IPS DF 6.9 (cell line): ENCODE data around the gene MRC2.
"Not testable (repeated sequence)": the region's sequence is repeated elsewhere in the genome, so short reads cannot be mapped to it uniquely, and the experiment has no call there.

Source experiments
- DNase-seq: peaks from one replicate; pipeline ENCODE4 v3.0.0-alpha.2; 2013; ENCODE audit warnings: low read depth, low spot score
- H3K27ac ChIP-seq: one replicate; pipeline ENCODE4 v1.5.1; 2013; ENCODE audit warnings: low read length, control low read depth
- H3K27me3 ChIP-seq: 2 replicates; pipeline ENCODE4 v1.6.1; 2013; ENCODE audit warnings: mild to moderate bottlenecking, low read length; ENCODE audit not compliant: control insufficient read depth, insufficient read depth
- H3K36me3 ChIP-seq: 2 replicates; pipeline ENCODE4 v1.6.1; 2013; ENCODE audit warnings: low read length; ENCODE audit not compliant: control insufficient read depth, insufficient read depth
- H3K4me1 ChIP-seq: 2 replicates; pipeline ENCODE4 v1.6.1; 2013; ENCODE audit warnings: low read length; ENCODE audit not compliant: control insufficient read depth, insufficient read depth
- H3K4me3 ChIP-seq: 2 replicates; pipeline ENCODE4 v1.5.1; 2013; ENCODE audit warnings: mild to moderate bottlenecking, low read length
- H3K9me3 ChIP-seq: 2 replicates; pipeline ENCODE4 v1.6.1; 2013; ENCODE audit warnings: low read length, inconsistent platforms; ENCODE audit not compliant: control insufficient read depth, insufficient read depth
- WGBS: extraction: QIAGEN DNeasy Blood & Tissue Kit; methylation state at CpG from one replicate; pipeline ENCODE4 v1.1.7; 2013; ENCODE audit warnings: mixed read lengths, missing lambda C conversion rate; ENCODE audit not compliant: insufficient read length, insufficient coverage; 5-methylcytosine and 5-hydroxymethylcytosine counted together

The MRC2 gene

DNA sequence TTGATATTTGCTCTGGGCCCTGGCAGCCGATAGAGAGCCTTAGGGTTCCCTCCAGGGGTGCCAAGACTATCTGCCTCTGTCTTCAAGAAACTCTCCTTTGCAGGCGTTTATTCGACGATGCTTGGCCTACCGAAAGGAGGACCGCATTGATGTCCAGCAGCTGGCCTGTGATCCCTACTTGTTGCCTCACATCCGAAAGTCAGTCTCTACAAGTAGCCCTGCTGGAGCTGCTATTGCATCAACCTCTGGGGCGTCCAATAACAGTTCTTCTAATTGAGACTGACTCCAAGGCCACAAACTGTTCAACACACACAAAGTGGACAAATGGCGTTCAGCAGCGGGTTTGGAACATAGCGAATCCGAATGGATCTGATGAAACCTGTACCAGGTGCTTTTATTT lies 15.2 kb upstream of the MRC2 start:
- H3K4me3 ChIP-seq, H3K36me3 ChIP-seq, DNase-seq, H3K4me1 ChIP-seq, H3K27ac ChIP-seq, H3K9me3 ChIP-seq, H3K27me3 ChIP-seq: not testable (repeated sequence)
- WGBS = no CpG with 5 or more reads among the region's 12 CpGs

- WGBS = no CpG with 5 or more reads among the region's 4 CpGs
- not testable (repeated sequence) for H3K9me3 ChIP-seq, H3K36me3 ChIP-seq, H3K4me1 ChIP-seq, H3K27me3 ChIP-seq, H3K27ac ChIP-seq, H3K4me3 ChIP-seq, DNase-seq
Observed at GRCh38 chr17:62613095-62613494, 14.4 kb upstream of the MRC2 start.

DNA sequence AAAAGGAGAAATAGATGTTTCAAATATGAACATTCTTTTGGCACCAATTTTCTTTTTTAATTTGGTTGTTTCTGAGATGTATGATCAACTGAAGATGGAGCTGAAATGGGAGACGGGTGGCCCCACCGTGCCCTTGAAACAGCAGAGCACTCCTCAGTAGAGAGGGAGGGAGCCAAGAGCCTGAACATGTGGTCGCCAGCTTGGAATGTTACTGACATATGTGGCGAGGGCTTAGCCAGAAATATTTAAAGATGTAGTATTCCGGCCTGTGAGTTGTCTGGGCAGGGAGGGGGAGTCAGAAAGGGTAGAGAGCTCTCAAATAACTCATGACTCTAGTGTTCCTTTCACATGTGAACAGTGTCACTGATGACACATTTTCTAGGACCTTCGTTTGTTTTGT lies 13.3 kb upstream of the MRC2 start:
- no peaks in the 10 kb centered on the region for H3K9me3 ChIP-seq
- H3K4me3 ChIP-seq = no peak overlapping the region
- DNase-seq = no peak
- H3K4me1 ChIP-seq = peaks cover 3% of the 10 kb centered on the region; the same call in 1 of the 2 replicates
- H3K36me3 ChIP-seq = no peaks in the 10 kb centered on the region; the same call in 1 of the 2 replicates
- no CpG with 5 or more reads among the region's 6 CpGs for WGBS
- no peaks in the 10 kb centered on the region for H3K27me3 ChIP-seq
- H3K27ac ChIP-seq = no peak overlapping the region

DNA sequence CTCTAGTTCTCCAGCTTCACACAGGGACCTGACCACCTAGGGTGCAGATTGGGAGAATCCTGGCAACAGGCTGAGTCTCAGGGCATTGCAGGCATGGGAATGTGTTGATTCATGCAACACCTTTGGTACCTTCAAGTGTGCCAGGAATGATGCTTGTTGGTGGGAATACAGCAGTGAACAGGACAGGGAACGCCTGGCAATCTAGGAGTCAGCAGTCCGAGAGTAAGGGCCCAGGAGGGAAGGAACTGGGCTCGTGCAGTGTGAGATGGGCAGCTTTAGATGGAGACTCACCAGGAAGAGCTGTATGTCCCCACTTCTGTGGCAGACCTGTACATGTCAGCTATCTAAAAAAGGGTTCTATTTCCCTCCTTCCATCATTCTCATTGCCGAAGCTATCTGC lies 12.0 kb upstream of the MRC2 start:
- Histone ChIP-seq H3K9me3 (no peaks in the 10 kb centered on the region), H3K27ac (no peak overlapping the region), H3K4me1 (peaks cover 3% of the 10 kb centered on the region), H3K4me3 (no peak overlapping the region), H3K36me3 (no peaks in the 10 kb centered on the region; the same call in 1 of the 2 replicates), H3K27me3 (no peaks in the 10 kb centered on the region)
- no CpG with 5 or more reads among the region's 4 CpGs for WGBS
- no peak for DNase-seq

- no peaks in the 10 kb centered on the region for H3K36me3 ChIP-seq
- no peaks in the 10 kb centered on the region for H3K27me3 ChIP-seq
- H3K4me3 ChIP-seq = no peak overlapping the region
- peaks cover 3% of the 10 kb centered on the region for H3K4me1 ChIP-seq
- DNase-seq = no peak
- no peak overlapping the region for H3K27ac ChIP-seq
- 100% methylated on average over 2 of the region's 8 CpGs for WGBS
- H3K9me3 ChIP-seq = no peaks in the 10 kb centered on the region
Observed at GRCh38 chr17:62616993-62617893, 10.2 kb upstream of the MRC2 start.

GRCh38 chr17:62617894-62618472 lies 9.5 kb upstream of the MRC2 start:
- no peak for DNase-seq
- H3K4me3 ChIP-seq = no peak overlapping the region
- H3K36me3 ChIP-seq = no peaks in the 10 kb centered on the region
- H3K27ac ChIP-seq = no peak overlapping the region
- H3K9me3 ChIP-seq = no peaks in the 10 kb centered on the region
- WGBS = no CpG with 5 or more reads among the region's 6 CpGs
- no peaks in the 10 kb centered on the region for H3K27me3 ChIP-seq
- peaks cover 3% of the 10 kb centered on the region for H3K4me1 ChIP-seq

GRCh38 chr17:62618647-62619416 lies 8.6 kb upstream of the MRC2 start:
- Histone ChIP-seq H3K4me3 (no peak overlapping the region), H3K27me3 (no peaks in the 10 kb centered on the region), H3K36me3 (no peaks in the 10 kb centered on the region), H3K9me3 (no peaks in the 10 kb centered on the region), H3K4me1 (peaks cover 3% of the 10 kb centered on the region), H3K27ac (no peak overlapping the region)
- DNase-seq = no peak
- WGBS = no CpG with 5 or more reads among the region's 17 CpGs

GRCh38 chr17:62619417-62620155 lies 7.9 kb upstream of the MRC2 start:
- no CpG with 5 or more reads among the region's 10 CpGs for WGBS

DNA sequence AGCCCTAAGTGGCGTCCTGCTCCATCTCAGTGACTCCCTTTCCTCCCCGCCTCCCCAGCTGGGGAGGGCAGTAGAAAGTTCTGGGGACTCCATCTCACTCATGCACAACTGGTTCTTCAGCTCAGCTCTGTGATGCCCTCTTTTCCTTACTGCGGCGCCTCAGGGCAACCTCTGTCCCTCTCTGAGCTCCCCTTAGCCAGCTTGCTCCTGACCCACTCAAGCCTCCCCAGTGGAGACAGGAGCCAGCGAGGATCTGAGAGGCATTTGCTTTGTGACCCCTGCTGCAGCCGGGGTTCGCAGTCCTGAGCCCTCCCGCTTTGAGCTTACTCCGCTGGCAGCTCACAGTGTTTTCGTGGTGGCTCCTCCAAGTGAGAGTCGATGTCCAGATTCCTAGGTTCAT lies 6.2 kb upstream of the MRC2 start:
- H3K36me3 ChIP-seq = no peaks in the 10 kb centered on the region
- WGBS = no CpG with 5 or more reads among the region's 11 CpGs

More at GRCh38 chr17:62619417-62620155, 7.9 kb upstream of the MRC2 start:
- no peak overlapping the region for H3K4me3 ChIP-seq
- no peaks in the 10 kb centered on the region for H3K27me3 ChIP-seq
- no peak overlapping the region for H3K27ac ChIP-seq
- no peaks in the 10 kb centered on the region for H3K9me3 ChIP-seq
- H3K4me1 ChIP-seq = peaks cover 3% of the 10 kb centered on the region
- no peaks in the 10 kb centered on the region for H3K36me3 ChIP-seq
- no peak for DNase-seq

More for the DNA sequence above, 6.2 kb upstream of the MRC2 start:
- H3K9me3 ChIP-seq = no peaks in the 10 kb centered on the region
- peaks cover 3% of the 10 kb centered on the region for H3K4me1 ChIP-seq
- DNase-seq = no peak
- no peaks in the 10 kb centered on the region for H3K27me3 ChIP-seq
- H3K4me3 ChIP-seq = no peak overlapping the region
- H3K27ac ChIP-seq = no peak overlapping the region
